ENCODE measurements around the gene NARF. TPM values are rescaled to one million over a fixed set of nuclear protein-coding genes. Genes with fewer than 3 reads are reported as not detected.

NARF gene
- total and polyA plus RNA-seq, 2 of the 8 experiments (the other 6 are each of a cell fraction or from before 2014, with no cell fraction given): 97.4 to 131 TPM

DNA sequence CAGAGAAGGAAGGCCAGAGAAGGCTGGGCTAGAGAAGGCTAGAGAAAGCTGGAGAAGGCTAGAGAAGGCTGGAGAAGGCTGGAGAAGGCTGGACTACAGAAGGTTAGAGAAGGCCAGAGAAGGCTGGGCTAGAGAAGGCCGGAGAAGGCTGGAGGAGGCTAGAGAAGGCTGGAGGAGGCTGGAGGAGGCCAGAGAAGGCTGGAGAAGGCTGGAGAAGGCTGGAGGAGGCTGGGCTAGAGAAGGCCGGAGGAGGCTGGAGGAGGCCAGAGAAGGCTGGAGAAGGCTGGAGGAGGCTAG is 33.7 kb upstream of the NARF start (continued):
- TF ChIP-seq RXRA (IDR thresholded peaks at IDR 0.05; ENCODE audit: insufficient read depth, low read depth, low read length): no peak
- no peak for TF ChIP-seq GABPA (IDR thresholded peaks at IDR 0.05; ENCODE audit: borderline replicate concordance, insufficient read depth, low read length)
- TF ChIP-seq CBX8 (IDR thresholded peaks at IDR 0.05; ENCODE audit: borderline replicate concordance, low read depth, low read length): no peak
- no peak for TF ChIP-seq TAF7 (optimal IDR thresholded peaks at IDR 0.05; ENCODE audit: borderline replicate concordance, low read depth, low read length)
- no peak for TF ChIP-seq TEAD4 (IDR thresholded peaks at IDR 0.05; ENCODE audit: low read depth, low read length)
